NCI-H526 treated with DMSO at 0.1 percent for 48 hours (cell line): Measurements from ENCODE around the gene CKMT1B.
"Not testable (repeated sequence)": the region's sequence is repeated elsewhere in the genome, so short reads cannot be mapped to it uniquely, and the experiment has no call there.

Experiments
- DNase-seq: peaks from one replicate; lab custom pipeline; 2025; lab: John Stamatoyannopoulos, UW

The CKMT1B gene

GRCh38 chr15:43593328-43594190 is at the start of gene CKMT1B:
Gene CKMT1B, plus strand, starts transcription at chr15:43594027. Its CDS starts 192 bp downstream, at chr15:43594219.
- not testable (repeated sequence) for DNase-seq

DNA sequence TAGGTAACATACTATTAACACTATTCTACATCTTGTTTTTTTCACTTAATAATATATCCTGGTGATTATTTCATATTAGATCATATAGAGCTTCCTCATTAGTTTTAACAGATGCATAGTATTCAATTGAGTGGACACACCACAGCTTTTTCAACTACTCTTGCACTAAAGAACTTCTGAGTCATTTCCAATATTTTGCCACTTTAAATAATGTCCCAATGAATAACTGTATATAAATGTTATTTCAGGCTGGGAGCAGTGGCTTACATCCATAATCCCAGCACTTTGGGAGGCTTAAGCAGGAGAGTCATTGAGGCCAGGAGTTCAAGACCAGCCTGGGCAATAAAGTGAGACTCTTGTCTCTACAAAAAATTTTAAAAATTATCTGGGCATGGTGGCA is 49.6 kb upstream of the CKMT1B start:
- no peak for DNase-seq

DNA sequence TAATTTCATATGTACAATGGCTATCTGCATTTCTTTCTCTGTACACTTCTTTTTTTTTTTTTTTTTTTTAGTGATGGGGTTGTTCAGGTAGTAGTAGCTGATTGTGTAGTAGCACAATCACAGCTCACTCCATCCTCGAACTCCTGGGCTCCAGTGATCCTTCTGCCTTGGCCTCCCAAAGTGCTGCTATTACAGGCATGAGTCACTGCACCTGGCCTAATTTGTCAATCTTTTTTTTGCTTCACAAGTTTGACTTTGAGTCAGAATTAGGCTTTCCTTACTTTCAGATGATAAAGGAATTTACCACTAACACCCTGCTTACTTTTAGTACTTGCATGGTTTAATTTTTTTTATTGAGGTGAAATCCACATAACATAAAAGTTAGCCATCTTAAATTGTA is 48.4 kb upstream of the CKMT1B start:
- no peak for DNase-seq

GRCh38 chr15:43547539-43547938 is 46.3 kb upstream of the CKMT1B start:
- no peak for DNase-seq

DNA sequence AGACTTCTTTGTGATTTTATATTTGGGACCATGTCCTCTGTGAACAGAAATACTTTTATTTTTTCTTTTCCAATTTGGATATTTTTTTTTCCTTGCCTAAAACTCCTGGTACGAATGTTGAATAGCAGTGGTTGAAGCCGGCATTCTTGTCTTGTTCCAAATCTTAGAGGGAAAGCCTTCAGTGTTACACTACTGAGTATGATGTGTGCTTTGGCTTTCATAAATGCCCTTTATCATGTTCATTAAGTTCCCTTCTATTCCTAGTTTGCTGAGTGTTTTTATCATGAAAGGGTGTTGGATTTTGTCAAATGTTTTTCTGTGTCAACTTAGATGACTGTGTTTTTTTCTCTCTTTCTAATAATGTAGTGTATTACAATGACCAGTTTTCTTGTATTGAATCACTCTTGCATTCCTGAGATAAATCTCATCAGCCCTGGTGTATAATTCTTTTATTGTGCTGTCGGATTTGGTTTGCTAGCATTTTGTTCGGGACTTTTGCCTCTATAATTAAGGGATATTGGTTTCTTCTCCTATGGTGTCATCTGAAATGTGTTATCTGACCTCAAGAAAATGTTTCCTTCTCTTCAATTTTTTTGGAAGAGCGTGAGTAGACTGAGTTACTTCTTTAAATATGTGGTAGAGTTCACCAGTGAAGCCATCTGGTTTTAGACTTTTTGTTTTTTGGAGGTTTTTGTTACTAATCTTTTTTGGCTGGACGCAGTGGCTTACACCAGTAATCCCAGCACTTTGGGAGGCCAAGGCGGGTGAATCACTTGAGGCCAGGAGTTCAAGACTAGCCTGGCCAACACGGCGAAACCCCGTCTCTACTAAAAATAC is 43.1 kb upstream of the CKMT1B start:
- no peak for DNase-seq

DNA sequence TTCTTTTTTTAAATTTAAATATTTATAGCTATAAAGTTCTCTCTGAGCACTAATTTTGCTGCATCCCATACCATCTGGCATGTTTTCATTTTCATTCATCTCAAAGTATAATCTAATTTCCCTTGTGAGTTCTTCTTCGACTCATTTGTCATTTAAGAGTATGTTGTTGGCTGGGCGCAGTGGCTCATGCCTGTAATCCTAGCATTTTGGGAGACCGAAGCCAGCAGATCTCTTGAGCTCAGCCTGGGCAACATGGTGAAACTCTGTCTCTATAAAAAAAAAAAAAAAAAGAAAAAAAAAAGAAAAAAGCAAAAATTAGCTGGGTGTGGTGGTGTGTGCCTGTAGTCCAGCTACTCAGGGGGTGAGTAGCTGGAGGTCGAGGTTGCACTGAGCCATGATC is 41.6 kb upstream of the CKMT1B start:
- no peak for DNase-seq

DNA sequence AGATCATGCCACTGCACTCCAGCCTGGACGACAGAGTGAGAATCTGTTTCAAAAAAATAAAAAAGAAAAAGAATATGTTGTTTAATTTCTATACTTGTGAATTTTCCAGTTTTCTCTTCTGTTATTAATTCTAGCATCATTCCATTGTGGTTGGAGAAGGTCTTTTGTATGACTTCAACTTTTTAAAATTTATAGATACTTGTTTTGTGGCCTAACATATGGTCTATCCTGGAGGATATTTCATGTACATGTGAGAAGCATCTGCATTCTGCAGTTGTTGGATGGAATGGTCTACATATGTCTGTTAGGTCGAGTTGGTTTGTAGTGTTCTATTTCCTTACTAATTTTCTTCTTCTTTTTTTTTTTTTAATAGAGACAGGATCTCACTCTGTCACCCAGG is 40.8 kb upstream of the CKMT1B start:
- no peak for DNase-seq

DNA sequence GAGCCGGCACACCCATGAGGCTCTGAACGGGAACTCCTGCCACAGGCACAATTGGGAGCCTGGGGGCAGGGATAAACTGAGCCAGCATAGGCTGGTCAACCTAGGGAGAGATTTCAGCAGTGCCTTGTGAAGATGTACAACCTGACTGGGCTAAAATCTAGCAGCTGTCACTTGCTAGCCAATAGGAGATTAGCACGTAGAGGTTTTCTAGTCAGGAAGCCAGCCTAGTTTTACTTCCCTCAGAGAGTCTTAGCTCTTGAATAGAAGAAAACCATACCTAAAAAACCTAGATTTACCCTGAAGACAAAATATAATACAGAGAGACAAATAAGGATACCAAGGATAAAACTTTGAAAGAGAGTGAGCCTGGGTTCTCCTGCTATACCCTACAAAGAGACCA is 31.1 kb upstream of the CKMT1B start:
- not testable (repeated sequence) for DNase-seq

DNA sequence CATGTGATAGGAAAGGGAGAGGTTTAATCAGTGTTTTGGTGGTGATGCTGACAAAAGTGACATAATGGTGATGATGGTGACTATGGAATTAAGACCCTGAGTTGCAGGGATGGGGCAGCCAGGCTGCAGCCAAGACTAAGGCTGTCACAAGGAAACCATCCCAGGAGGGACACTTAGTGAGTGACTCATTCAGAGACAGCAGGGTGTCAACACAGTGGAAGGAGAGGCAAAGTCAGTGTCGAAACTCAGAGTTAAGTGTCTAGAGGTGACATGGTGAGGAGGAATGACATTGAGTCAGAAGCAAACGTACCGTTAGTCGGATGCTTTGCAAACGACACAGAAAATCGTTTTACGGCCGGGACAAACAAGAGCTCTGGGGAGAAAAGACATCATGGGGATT is 30.0 kb upstream of the CKMT1B start:
- not testable (repeated sequence) for DNase-seq

DNA sequence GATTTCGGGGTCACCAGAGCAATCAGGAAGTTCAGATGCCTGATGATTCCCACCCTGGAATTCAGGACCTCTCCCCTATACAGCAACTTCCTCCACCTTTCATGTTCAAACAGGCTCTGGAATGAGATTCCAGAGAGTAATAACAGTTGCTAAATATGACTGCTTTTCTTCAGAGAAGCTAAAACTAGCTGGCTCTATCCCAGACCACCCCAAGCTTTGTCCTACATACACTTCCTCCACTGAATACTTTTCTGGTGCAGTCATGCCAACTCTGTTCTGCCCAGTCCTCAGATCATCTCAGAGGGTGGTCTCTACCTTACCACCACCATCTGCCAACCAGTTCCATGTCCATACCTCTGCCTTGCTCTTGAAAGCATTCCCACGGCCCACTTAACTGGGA is 27.2 kb upstream of the CKMT1B start:
- not testable (repeated sequence) for DNase-seq

GRCh38 chr15:43574607-43575006 is 19.2 kb upstream of the CKMT1B start:
- not testable (repeated sequence) for DNase-seq

GRCh38 chr15:43589778-43590466 is 3.9 kb upstream of the CKMT1B start, which contains the start of gene PPIP5K1:
Gene PPIP5K1, minus strand, starts transcription at chr15:43590208. Its CDS starts 5,704 bp downstream, at chr15:43584504.
- DNase-seq: not testable (repeated sequence)

DNA sequence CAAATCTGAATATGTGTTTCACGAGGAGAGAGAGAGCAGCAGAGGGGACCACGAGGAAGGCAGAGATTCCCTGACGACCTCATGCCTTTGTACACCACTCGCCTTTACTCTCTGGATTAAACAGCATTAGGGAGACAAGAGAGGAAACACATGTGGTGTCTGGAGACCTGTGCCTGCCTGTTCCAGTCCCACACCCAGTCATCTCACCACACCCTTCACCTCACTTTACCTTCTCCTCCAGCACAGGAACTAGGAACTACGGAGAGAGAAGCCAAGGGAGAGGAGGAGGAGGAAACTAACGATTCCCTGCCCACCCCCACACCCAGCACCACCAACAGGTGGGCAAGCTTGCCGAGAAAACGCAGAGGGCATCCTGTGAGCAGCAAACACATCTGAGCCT is 986 bp upstream of the CKMT1B start:
- DNase-seq: not testable (repeated sequence)

GRCh38 chr15:43599131-43599530 is 5.3 kb downstream of the CKMT1B start:
- not testable (repeated sequence) for DNase-seq

DNA sequence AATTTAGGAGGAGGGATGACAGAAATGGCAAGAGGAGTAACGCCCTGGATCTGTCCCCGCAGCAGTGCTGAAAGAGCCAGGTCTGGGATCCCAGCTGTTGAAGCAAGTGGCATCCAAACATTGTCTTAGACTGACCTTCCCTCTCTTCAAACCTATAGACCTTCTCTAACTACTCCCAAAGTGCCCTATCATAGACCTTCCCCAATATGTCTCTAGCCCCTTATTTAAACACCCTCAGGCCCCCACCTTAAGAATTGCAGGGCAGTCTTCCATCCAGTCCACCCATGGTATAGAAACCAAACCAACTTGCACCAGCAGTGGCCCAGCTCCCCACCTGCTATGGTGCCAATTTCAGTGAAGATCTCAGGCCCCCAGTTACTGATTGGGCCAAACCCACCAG is 6.4 kb downstream of the CKMT1B start:
- not testable (repeated sequence) for DNase-seq

GRCh38 chr15:43602233-43602632 is 8.4 kb downstream of the CKMT1B start:
- not testable (repeated sequence) for DNase-seq

DNA sequence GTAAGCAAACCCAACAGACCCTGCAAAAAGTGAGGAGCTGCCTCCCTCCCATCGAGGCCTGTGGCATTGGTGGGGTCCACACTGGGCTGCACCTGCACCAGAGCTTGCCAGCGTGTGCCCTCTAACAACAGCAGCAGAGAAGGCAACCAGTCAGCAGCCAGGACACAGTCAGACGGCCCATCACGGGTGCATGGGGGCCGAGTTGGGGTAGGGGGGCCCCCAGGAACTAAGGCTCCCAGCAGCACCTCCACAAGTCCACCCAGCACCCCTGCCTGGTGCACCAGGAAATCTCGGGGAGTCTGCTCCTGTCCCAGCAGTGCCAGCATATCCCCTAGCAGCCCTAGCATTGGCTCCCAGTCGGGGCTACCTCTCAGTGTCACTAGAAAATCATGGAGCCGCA is 23.9 kb downstream of the CKMT1B start:
- not testable (repeated sequence) for DNase-seq

GRCh38 chr15:43618700-43619099 is 24.9 kb downstream of the CKMT1B start, which contains the start of gene STRC:
Gene STRC, minus strand, starts transcription at chr15:43618800. Its CDS starts 78 bp downstream, at chr15:43618722.
- not testable (repeated sequence) for DNase-seq

DNA sequence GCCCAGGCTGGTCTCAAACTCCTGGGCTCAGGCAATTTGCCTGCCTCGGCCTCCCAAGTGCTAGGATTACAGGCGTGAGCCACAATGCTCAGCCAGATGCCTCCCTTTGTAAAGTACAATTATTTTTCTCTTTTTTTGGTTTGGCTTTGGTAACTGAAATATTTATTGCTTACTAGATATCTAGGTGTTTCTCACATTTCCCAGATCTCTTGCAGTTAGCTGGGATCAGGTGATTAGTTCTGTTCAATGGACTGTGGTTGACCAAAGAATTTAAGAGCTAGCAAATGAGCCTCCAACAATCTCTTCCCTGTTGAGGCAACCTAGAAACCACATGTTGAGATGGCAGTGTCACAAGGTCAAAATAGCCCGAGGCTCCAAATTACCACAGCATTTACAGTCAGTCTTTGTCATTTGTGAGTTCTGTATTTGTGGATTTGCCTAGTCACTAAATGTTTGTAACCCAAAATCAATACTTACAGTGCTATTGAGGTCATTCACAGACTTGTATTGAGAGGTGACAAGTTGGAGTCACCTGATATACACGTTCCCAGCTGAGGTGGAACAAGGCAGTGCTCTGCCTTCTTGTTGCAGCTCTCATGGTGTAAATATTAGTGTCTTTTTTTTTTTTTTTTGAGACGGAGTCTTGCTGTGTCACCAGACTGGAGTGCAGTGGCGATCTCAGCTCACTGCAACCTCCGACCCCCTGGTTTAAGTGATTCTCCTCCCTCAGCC is 28.4 kb downstream of the CKMT1B start:
- DNase-seq: not testable (repeated sequence)

- no peak for DNase-seq
Observed at GRCh38 chr15:43625106-43625505, 31.3 kb downstream of the CKMT1B start.

- DNase-seq: not testable (repeated sequence)
Observed at GRCh38 chr15:43626937-43627336, 33.1 kb downstream of the CKMT1B start.
